Adrenal gland (tissue), 12 donors: ENCODE measurements around the gene ATXN3. TPM values are rescaled to one million over a fixed set of nuclear protein-coding genes. Genes with fewer than 3 reads are reported as not detected.

ENCODE experiments used
- DNase-seq, 7 donors: peaks; one replicate each; pipeline ENCODE4 v3.0.0-alpha.2; 2019 to 2020
- H3K27ac ChIP-seq, 5 donors: fragments of 200-600 bp; sonication (generic) in 4 of 5; 1 replicate in 3 of 5; 2 replicates in 2 of 5; pipeline versions ENCODE4 v1.5.1 to v1.8.0; 2016 to 2020; ENCODE audit warnings: mild to moderate bottlenecking in 1 of 5
- H3K27me3 ChIP-seq: fragments of 200-600 bp; 2 replicates; pipeline ENCODE4 v1.8.0; 2021
- H3K36me3 ChIP-seq, 2 donors: fragments of 200-600 bp; replicated peaks in 1 of 2; 1 replicate in 1 of 2; 2 replicates in 1 of 2; pipeline versions ENCODE4 v1.5.1 to v1.8.0; 2018 to 2022
- H3K4me1 ChIP-seq, 2 donors: fragments of 200-600 bp; replicated peaks in 1 of 2; 1 replicate in 1 of 2; 2 replicates in 1 of 2; pipeline versions ENCODE4 v1.5.1 to v1.8.0; 2018 to 2021
- H3K4me3 ChIP-seq, 4 donors: fragments of 200-600 bp; sonication (generic) in 3 of 4; one replicate each; pipeline ENCODE4 v1.5.1; 2016 to 2018
- H3K9me3 ChIP-seq, 3 donors: fragments of 200-600 bp; sonication (generic) in 1 of 3; replicated peaks in 1 of 3; 1 replicate in 2 of 3; 2 replicates in 1 of 3; pipeline versions ENCODE4 v1.5.1 to v1.8.0; 2016 to 2021
- POLR2A ChIP-seq, 2 donors: fragments of 450-650 bp; IDR thresholded peaks; one replicate each; pipeline ENCODE4 v1.6.1; 2017; ENCODE audit warnings: antibody characterized with exemption in 2 of 2, mild to moderate bottlenecking in 2 of 2, moderate library complexity in 1 of 2
- WGBS, 4 donors: extraction: QIAGEN DNeasy Blood & Tissue Kit in 2 of 4; methylation state at CpG; one replicate each; pipeline versions ENCODE4 v1.1.5 to v1.1.7; 2013 to 2017; 5-methylcytosine and 5-hydroxymethylcytosine counted together
- intact Hi-C, 2 donors: fragments of 100-400 bp; cut with DNase I; formaldehyde crosslinking; loops; one replicate each; pipeline versions ENCODE4 v1.14.1 to v1.15.0; 2022 to 2023
- polyA plus RNA-seq, 3 donors: library from polyadenylated mRNA; stranded (reverse); fragments of 200-250 nt in 2 of 3; fragments of 350-450 nt in 1 of 3; fragmentation: Illumina TruSeq in 1 of 3; extraction: RNeasy Lipid Tissue Mini Kit (QIAGEN cat#74804) in 1 of 3; gene quantifications; one replicate each; pipeline ENCODE4 v1.2.3, GENCODE V29; 2013 to 2014
- total RNA-seq, 9 donors: library from RNA; depleted of rRNA in 4 of 9; stranded (reverse); fragments of >200 nt in 4 of 9; fragments of 120-200 nt in 1 of 9; fragmentation: NEBNext Ultra II Directional in 1 of 9; extraction: Animal tissue kit (Norgen Biotek cat#: 25700) in 1 of 9; gene quantifications; one replicate each; pipeline versions ENCODE4 v1.1.0 to v1.2.4, GENCODE V29; 2013 to 2023
- TF ChIP-seq, protein P1 (sequence below), 6 experiments: fragments of 450-650 bp in 4 of 6; fragments of 200-600 bp in 2 of 6; sonication (generic) in 1 of 6; IDR thresholded peaks; 1 replicate in 5 of 6; 2 replicates in 1 of 6; pipeline versions ENCODE4 v1.5.1 to v1.8.0; 2016 to 2021; ENCODE audit warnings: antibody characterized with exemption in 6 of 6, mild to moderate bottlenecking in 2 of 6, moderate library complexity in 1 of 6
- donor health status: healthy with polysubstance abuse.
- donor health status: Bipolar disorder and iron deficiency.
- donor health status: DM: yes; HTN: yes; CAD: no.
- donor health status: DM: no; HTN: no; CAD: no.
- donor health status: DM: no; HTN: no; CAD: no.
- donor health status: DM: yes; HTN: yes; CAD: no.

The ATXN3 gene
- total and polyA plus RNA-seq, 12 donors: 9.0 to 62.8 (median 23.1) TPM

- H3K9me3 ChIP-seq: no peaks in the 10 kb centered on the region
- 87 to 91% (median 89%) methylated on average over 2 of the region's 2 CpGs for whole genome bisulfite sequencing, 4 donors
- H3K4me3 ChIP-seq: no peak overlapping the region
- H3K27me3 ChIP-seq: no peaks in the 10 kb centered on the region
- TF ChIP-seq, protein P1, sequence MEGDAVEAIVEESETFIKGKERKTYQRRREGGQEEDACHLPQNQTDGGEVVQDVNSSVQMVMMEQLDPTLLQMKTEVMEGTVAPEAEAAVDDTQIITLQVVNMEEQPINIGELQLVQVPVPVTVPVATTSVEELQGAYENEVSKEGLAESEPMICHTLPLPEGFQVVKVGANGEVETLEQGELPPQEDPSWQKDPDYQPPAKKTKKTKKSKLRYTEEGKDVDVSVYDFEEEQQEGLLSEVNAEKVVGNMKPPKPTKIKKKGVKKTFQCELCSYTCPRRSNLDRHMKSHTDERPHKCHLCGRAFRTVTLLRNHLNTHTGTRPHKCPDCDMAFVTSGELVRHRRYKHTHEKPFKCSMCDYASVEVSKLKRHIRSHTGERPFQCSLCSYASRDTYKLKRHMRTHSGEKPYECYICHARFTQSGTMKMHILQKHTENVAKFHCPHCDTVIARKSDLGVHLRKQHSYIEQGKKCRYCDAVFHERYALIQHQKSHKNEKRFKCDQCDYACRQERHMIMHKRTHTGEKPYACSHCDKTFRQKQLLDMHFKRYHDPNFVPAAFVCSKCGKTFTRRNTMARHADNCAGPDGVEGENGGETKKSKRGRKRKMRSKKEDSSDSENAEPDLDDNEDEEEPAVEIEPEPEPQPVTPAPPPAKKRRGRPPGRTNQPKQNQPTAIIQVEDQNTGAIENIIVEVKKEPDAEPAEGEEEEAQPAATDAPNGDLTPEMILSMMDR (IDR thresholded peaks at IDR 0.05): no peak
- TF ChIP-seq POLR2A (IDR thresholded peaks at IDR 0.05): no peak
- no peak for DNase-seq
- H3K36me3 ChIP-seq: peaks cover 0 to 69% of the 10 kb centered on the region in 2 donors
- no peak overlapping the region for H3K27ac ChIP-seq
- intact Hi-C loops: loop anchor here in 1 of 2 donors (10.0 kb wide), 1 partner anchor 310 kb away; no protein-coding TSS in a partner anchor
- H3K4me1 ChIP-seq: no peaks in the 10 kb centered on the region
These were observed 38.3 kb upstream of the ATXN3 start for GRCh38 chr14:92144708-92145107.

GRCh38 chr14:92143962-92144361 is 37.6 kb upstream of the ATXN3 start:
- TF ChIP-seq POLR2A (IDR thresholded peaks at IDR 0.05): no peak
- TF ChIP-seq, protein P1 (IDR thresholded peaks at IDR 0.05): no peak
- DNase-seq: no peak
- no peak overlapping the region for H3K27ac ChIP-seq
- peaks cover 0 to 77% of the 10 kb centered on the region in 2 donors for H3K36me3 ChIP-seq
- H3K9me3 ChIP-seq: no peaks in the 10 kb centered on the region
- no peaks in the 10 kb centered on the region for H3K27me3 ChIP-seq
- WGBS, 4 donors: 73 to 80% (median 76%) methylated on average over 3 of the region's 3 CpGs
- H3K4me1 ChIP-seq: no peaks in the 10 kb centered on the region
- no peak overlapping the region for H3K4me3 ChIP-seq
- intact Hi-C loops: loop anchor here in 1 of 2 donors (10.0 kb wide), 1 partner anchor 311 kb away; no protein-coding TSS in a partner anchor

- 65 to 80% (median 73%) methylated on average over 4 of the region's 4 CpGs for WGBS, 4 donors
- Histone ChIP-seq H3K9me3 (no peaks in the 10 kb centered on the region), H3K4me1 (no peaks in the 10 kb centered on the region), H3K4me3 (no peak overlapping the region), H3K27ac (no peak overlapping the region), H3K27me3 (no peaks in the 10 kb centered on the region), H3K36me3 (peaks cover 0 to 83% of the 10 kb centered on the region in 2 donors)
- no peak for DNase-seq
- TF ChIP-seq, protein P1 (IDR thresholded peaks at IDR 0.05): no peak
- no peak for TF ChIP-seq POLR2A (IDR thresholded peaks at IDR 0.05)
- intact Hi-C loops: loop anchor here in 1 of 2 donors (10.0 kb wide), 1 partner anchor 311 kb away; no protein-coding TSS in a partner anchor
These were observed 36.9 kb upstream of the ATXN3 start for GRCh38 chr14:92143309-92143708.

DNA sequence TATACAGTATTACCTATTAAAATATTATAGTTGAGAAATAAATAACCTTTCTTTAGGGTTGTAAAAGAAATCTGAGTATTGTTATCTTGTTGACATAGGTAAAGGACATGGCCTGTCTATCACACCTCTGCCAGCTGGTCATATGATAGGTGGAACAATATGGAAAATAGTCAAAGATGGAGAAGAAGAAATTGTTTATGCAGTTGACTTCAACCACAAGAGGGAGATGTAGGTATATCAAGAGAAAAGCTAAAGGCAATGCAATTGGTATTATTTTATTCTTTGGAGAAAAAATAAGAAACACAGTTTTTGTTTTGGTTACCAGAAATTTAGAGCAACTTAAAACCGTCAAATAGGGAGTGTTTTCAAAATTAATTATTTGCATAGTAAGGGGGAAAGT is 28.9 kb upstream of the ATXN3 start:
- DNase-seq: no peak
- Histone ChIP-seq H3K27me3 (no peaks in the 10 kb centered on the region), H3K4me3 (no peak overlapping the region), H3K36me3 (peaks cover 0 to 70% of the 10 kb centered on the region in 2 donors), H3K4me1 (peaks cover 0 to 4% of the 10 kb centered on the region in 2 donors), H3K9me3 (no peaks in the 10 kb centered on the region), H3K27ac (no peak overlapping the region)
- intact Hi-C loops: loop anchor here in 1 of 2 donors (10.0 kb wide), 1 partner anchor 550 kb away; no protein-coding TSS in a partner anchor
- TF ChIP-seq POLR2A (IDR thresholded peaks at IDR 0.05): no peak
- TF ChIP-seq, protein P1 (IDR thresholded peaks at IDR 0.05): peak; percentile 24 to 61 (median 39)
- WGBS, 4 donors: 44 to 73% (median 51%) methylated on average over 1 of the region's 1 CpG
